Right cardiac atrium (tissue), 5 donors: ENCODE data around the gene PDE9A. TPM values are rescaled to one million over a fixed set of nuclear protein-coding genes. Genes with fewer than 3 reads are reported as not detected.
A peak's percentile ranks its signal among the peaks of the same experiment; 100 is the strongest.

Source experiments
- ATAC-seq, 2 donors: fragments of 200-7000 bp; cut with Tn5 transposase; one replicate each; pipeline versions ENCODE4 v1.8.0 to v1.9.1; 2020; ENCODE audit warnings: moderate library complexity in 2 of 2, mild to moderate bottlenecking in 1 of 2
- DNase-seq, 3 donors: peaks; one replicate each; pipeline ENCODE4 v3.0.0-alpha.2; 2020
- H3K27ac ChIP-seq: one replicate; pipeline ENCODE4 v1.5.1; 2013; ENCODE audit warnings: mild to moderate bottlenecking, low read length, control low read depth, moderate library complexity
- H3K27me3 ChIP-seq: one replicate; pipeline ENCODE4 v1.6.1; 2013; ENCODE audit not compliant: control insufficient read depth, insufficient read depth
- H3K4me1 ChIP-seq: one replicate; pipeline ENCODE4 v1.6.1; 2013; ENCODE audit warnings: low read length; ENCODE audit not compliant: control insufficient read depth, insufficient read depth
- H3K4me3 ChIP-seq: one replicate; pipeline ENCODE4 v1.5.1; 2013; ENCODE audit warnings: low read length, control low read depth
- H3K9me3 ChIP-seq: one replicate; pipeline ENCODE4 v1.6.1; 2013; ENCODE audit warnings: low read length; ENCODE audit not compliant: control insufficient read depth
- WGBS: extraction: QIAGEN DNeasy Blood & Tissue Kit; methylation state at CpG from one replicate; pipeline ENCODE4 v1.1.7; 2013; 5-methylcytosine and 5-hydroxymethylcytosine counted together
- intact Hi-C, 4 donors: fragments of 100-400 bp; cut with DNase I; formaldehyde crosslinking; loops; one replicate each; pipeline versions ENCODE4 v1.11.0 to v1.14.0; 2022 to 2023
- polyA plus RNA-seq: library from polyadenylated mRNA; stranded (reverse); fragments of 200-250 nt; gene quantifications from one replicate; pipeline ENCODE4 v1.2.3, GENCODE V29; 2013
- total RNA-seq, 4 donors: library from RNA; stranded (reverse); fragmentation: NEBNext Ultra II Directional; extraction: Animal tissue kit (Norgen Biotek cat#: 25700); gene quantifications; one replicate each; pipeline ENCODE4 v1.2.1, GENCODE V29; 2021
- donor health status: healthy with polysubstance abuse.
- donor health status: DM: no; HTN: yes; CAD: no.
- donor health status: DM: no; HTN: no; CAD: no.
- donor health status: DM: no; HTN: yes; CAD: no; lungs with severe emphysema.
- donor health status: DM: yes; HTN: yes; CAD: no.

The PDE9A gene
- total and polyA plus RNA-seq, 5 donors: 1.5 to 4.1 (median 2.5) TPM

GRCh38 chr21:42666925-42667324 is 13.5 kb downstream of the PDE9A start:
- H3K27me3 ChIP-seq: no peaks in the 10 kb centered on the region
- 92% methylated on average over 11 of the region's 11 CpGs for WGBS
- no peak for ATAC-seq
- no peak overlapping the region for H3K4me3 ChIP-seq
- no peaks in the 10 kb centered on the region for H3K4me1 ChIP-seq
- intact Hi-C loops: no loop called here
- no peaks in the 10 kb centered on the region for H3K9me3 ChIP-seq
- no peak overlapping the region for H3K27ac ChIP-seq
- DNase-seq: no peak

- intact Hi-C loops: no loop called here
- DNase-seq (no peak), ATAC-seq (no peak)
- WGBS: 56% methylated on average over 34 of the region's 34 CpGs
- Histone ChIP-seq H3K27me3 (no peaks in the 10 kb centered on the region), H3K4me1 (no peaks in the 10 kb centered on the region), H3K27ac (no peak overlapping the region), H3K4me3 (no peak overlapping the region), H3K9me3 (no peaks in the 10 kb centered on the region)
Measured at GRCh38 chr21:42668298-42668992, 15.0 kb downstream of the PDE9A start.

- intact Hi-C loops: no loop called here
- WGBS: 41% methylated on average over 13 of the region's 13 CpGs
- Histone ChIP-seq H3K27me3 (no peaks in the 10 kb centered on the region), H3K27ac (no peak overlapping the region), H3K9me3 (no peaks in the 10 kb centered on the region), H3K4me1 (no peaks in the 10 kb centered on the region), H3K4me3 (no peak overlapping the region)
- DNase-seq (peak in 2 of 3 donors; percentile 75 to 83), ATAC-seq (peak; percentile 29 to 41)
Measured at GRCh38 chr21:42669041-42669440, 15.6 kb downstream of the PDE9A start.

GRCh38 chr21:42670058-42670880 is 16.8 kb downstream of the PDE9A start:
- 90% methylated on average over 8 of the region's 8 CpGs for WGBS
- ATAC-seq: no peak
- Histone ChIP-seq H3K27ac (no peak overlapping the region), H3K4me1 (no peaks in the 10 kb centered on the region), H3K9me3 (no peaks in the 10 kb centered on the region), H3K4me3 (no peak overlapping the region), H3K27me3 (no peaks in the 10 kb centered on the region)
- intact Hi-C loops: no loop called here
- DNase-seq: no peak

GRCh38 chr21:42670884-42671283 is 17.5 kb downstream of the PDE9A start:
- H3K27ac ChIP-seq: no peak overlapping the region

GRCh38 chr21:42671778-42672593 is 18.6 kb downstream of the PDE9A start:
- no peaks in the 10 kb centered on the region for H3K4me1 ChIP-seq
- WGBS: 80% methylated on average over 15 of the region's 15 CpGs
- peak in 1 of 3 donors; percentile 12 for DNase-seq
- H3K27me3 ChIP-seq: no peaks in the 10 kb centered on the region
- H3K9me3 ChIP-seq: no peaks in the 10 kb centered on the region
- intact Hi-C loops: no loop called here
- no peak overlapping the region for H3K4me3 ChIP-seq
- H3K27ac ChIP-seq: no peak overlapping the region
- ATAC-seq: no peak

More at GRCh38 chr21:42670884-42671283, 17.5 kb downstream of the PDE9A start:
- DNase-seq: peak in 1 of 3 donors; percentile 26
- no peak for ATAC-seq
- 67% methylated on average over 9 of the region's 9 CpGs for WGBS
- no peaks in the 10 kb centered on the region for H3K4me1 ChIP-seq
- H3K9me3 ChIP-seq: no peaks in the 10 kb centered on the region
- H3K27me3 ChIP-seq: no peaks in the 10 kb centered on the region
- H3K4me3 ChIP-seq: no peak overlapping the region
- intact Hi-C loops: no loop called here

GRCh38 chr21:42672699-42673458 is 19.5 kb downstream of the PDE9A start:
- Histone ChIP-seq H3K27ac (no peak overlapping the region), H3K9me3 (no peaks in the 10 kb centered on the region), H3K27me3 (no peaks in the 10 kb centered on the region), H3K4me1 (no peaks in the 10 kb centered on the region), H3K4me3 (no peak overlapping the region)
- WGBS: 90% methylated on average over 24 of the region's 24 CpGs
- intact Hi-C loops: no loop called here
- no peak for ATAC-seq
- DNase-seq: no peak

- Histone ChIP-seq H3K27ac (no peak overlapping the region), H3K27me3 (no peaks in the 10 kb centered on the region), H3K9me3 (no peaks in the 10 kb centered on the region), H3K4me1 (no peaks in the 10 kb centered on the region), H3K4me3 (no peak overlapping the region)
- intact Hi-C loops: no loop called here
- WGBS: 90% methylated on average over 23 of the region's 23 CpGs
- ATAC-seq: no peak
- DNase-seq: peak in 1 of 3 donors; percentile 43
Measured at GRCh38 chr21:42673633-42674328, 20.4 kb downstream of the PDE9A start.

- Histone ChIP-seq H3K27ac (no peak overlapping the region), H3K4me3 (no peak overlapping the region), H3K9me3 (no peaks in the 10 kb centered on the region), H3K27me3 (no peaks in the 10 kb centered on the region), H3K4me1 (no peaks in the 10 kb centered on the region)
- ATAC-seq (peak; percentile 90 to 91), DNase-seq (peak; percentile 72 to 86 (median 86))
- 25% methylated on average over 14 of the region's 14 CpGs for WGBS
- intact Hi-C loops: no loop called here
Measured at GRCh38 chr21:42674351-42674940, 21.0 kb downstream of the PDE9A start.

- ATAC-seq: no peak
- intact Hi-C loops: no loop called here
- Histone ChIP-seq H3K27ac (no peak overlapping the region), H3K4me3 (no peak overlapping the region), H3K4me1 (no peaks in the 10 kb centered on the region), H3K9me3 (no peaks in the 10 kb centered on the region), H3K27me3 (no peaks in the 10 kb centered on the region)
- peak in 1 of 3 donors; percentile 37 for DNase-seq
- WGBS: 85% methylated on average over 15 of the region's 15 CpGs
Measured at GRCh38 chr21:42675403-42675802, 22.0 kb downstream of the PDE9A start.
